22Rv1 (cell line): ENCODE measurements around the gene DUSP16.

ENCODE experiments used
- H3K27ac ChIP-seq: fragments of 450-650 bp; 2 replicates; pipeline ENCODE4 v1.5.1; 2017
- ZFX ChIP-seq: fragments of 450-650 bp; IDR thresholded peaks from 2 replicates; pipeline ENCODE4 v1.6.1; 2017; ENCODE audit warnings: antibody characterized with exemption, borderline replicate concordance
- TF ChIP-seq, protein P1 (sequence below): fragments of 450-650 bp; IDR thresholded peaks from 2 replicates; pipeline ENCODE4 v1.5.1; 2017; ENCODE audit warnings: mild to moderate bottlenecking

The DUSP16 gene

DNA sequence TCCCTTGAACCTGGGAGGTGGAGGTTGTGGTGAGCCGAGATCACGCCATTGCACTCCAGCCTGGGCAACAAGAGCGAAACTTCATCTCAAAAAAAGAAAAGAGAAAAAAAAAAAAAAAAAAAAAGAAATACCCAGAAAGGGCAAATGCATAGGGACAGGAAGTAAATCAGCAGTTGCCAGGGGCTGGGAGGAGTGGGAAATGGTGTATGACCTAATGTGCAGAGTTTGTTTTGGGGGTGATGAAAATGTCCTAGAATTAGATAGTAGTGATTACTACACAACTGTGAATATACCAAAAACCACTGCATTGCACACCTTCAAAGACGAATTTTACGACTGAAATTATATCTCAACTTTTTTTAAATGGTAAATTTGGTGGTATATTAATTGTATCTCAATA, 20.4 kb downstream of the DUSP16 start:
- TF ChIP-seq, protein P1, sequence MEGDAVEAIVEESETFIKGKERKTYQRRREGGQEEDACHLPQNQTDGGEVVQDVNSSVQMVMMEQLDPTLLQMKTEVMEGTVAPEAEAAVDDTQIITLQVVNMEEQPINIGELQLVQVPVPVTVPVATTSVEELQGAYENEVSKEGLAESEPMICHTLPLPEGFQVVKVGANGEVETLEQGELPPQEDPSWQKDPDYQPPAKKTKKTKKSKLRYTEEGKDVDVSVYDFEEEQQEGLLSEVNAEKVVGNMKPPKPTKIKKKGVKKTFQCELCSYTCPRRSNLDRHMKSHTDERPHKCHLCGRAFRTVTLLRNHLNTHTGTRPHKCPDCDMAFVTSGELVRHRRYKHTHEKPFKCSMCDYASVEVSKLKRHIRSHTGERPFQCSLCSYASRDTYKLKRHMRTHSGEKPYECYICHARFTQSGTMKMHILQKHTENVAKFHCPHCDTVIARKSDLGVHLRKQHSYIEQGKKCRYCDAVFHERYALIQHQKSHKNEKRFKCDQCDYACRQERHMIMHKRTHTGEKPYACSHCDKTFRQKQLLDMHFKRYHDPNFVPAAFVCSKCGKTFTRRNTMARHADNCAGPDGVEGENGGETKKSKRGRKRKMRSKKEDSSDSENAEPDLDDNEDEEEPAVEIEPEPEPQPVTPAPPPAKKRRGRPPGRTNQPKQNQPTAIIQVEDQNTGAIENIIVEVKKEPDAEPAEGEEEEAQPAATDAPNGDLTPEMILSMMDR = no peak
- no peak for TF ChIP-seq ZFX
- no peak overlapping the region for H3K27ac ChIP-seq

DNA sequence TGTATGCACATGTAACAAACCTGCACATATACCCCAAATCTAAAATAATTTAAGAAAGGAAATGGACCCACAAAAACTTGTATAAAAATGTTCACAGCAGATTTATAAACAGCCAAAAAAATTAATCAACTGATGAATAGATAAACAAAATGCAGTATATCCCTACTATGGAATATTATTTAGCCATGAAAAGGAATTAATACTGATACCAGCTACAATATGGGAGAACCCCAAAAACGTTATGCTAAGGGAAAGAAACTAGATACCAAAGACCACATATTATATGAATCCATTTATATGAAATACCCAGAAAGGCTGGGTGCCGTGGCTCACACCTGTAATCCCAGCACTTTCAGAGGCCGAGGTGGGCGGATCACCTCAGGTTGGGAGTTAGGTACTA, 20.9 kb downstream of the DUSP16 start:
- no peak overlapping the region for H3K27ac ChIP-seq
- TF ChIP-seq ZFX = no peak
- TF ChIP-seq, protein P1 = no peak

DNA sequence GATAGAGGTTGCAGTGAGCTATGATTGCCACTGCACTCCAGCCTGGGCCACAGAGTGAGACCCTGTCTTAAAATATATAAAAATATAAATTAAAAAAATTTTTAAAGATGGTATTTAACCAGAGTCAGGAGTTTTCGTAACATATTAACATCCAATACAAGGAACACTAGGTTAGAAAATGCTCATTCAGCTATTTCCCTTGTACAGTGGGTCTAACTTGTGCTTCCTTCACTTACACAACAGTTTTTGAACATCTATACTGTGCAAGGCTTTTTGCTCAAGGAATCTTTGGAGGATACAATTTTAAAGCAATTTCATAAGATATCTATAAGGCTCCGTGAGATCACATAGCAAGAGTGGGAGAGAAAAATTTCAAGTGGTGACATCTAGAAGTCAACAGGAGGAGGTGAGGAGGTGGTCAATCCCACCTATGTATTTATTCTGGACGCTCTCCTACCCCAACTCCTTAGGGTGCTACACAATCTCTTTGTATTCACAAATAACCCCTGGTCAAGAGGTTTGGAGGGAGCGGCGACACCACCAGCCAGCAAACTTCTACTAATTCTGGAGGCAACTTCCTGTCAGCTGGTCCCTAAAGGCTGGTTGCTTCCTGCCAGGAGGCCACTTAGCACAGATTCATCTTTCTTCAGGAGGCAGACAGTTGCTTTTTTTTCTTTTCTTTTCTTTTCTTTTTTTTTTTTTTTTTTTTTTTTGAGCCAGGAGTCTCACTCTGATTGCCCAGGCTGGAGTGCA, 22.2 kb downstream of the DUSP16 start:
- H3K27ac ChIP-seq = no peak overlapping the region
- TF ChIP-seq ZFX = no peak
- TF ChIP-seq, protein P1 = no peak

DNA sequence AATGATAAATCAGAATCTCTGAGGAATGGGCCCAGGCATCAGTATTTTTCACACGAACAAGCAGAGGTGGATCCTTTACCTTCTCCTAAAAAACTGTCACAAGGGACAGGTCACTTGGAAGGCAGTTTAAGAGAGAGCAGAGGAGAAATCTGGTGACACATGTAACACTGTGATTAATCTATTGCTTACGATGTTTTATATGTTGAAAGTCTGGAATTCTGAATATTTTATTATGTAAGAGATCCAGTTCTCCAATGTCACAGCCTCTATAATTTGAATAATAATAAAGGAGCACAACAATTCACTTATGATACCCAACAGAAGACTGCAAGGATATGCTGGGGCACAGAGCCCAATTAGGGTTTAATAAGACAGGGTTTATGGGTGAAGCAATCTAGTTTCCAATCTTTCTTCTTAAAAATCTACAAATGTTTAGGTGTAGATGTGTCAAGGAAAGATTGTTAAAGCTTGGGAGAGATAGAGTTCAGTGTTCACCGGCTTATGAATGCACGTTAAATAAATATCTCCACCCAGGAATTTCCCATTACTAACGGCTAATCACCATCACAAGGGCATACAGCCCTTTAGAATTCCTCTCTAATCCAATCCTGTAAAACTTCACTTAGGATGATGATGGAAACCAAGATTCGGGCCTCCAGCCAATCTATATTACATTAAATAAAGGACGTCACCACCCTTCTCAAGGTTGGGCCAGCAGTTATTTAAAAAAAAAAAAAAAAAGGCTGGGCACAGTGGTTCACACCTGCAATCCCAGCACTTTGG, 23.4 kb downstream of the DUSP16 start:
- H3K27ac ChIP-seq = no peak overlapping the region
- no peak for TF ChIP-seq ZFX
- TF ChIP-seq, protein P1 = no peak

DNA sequence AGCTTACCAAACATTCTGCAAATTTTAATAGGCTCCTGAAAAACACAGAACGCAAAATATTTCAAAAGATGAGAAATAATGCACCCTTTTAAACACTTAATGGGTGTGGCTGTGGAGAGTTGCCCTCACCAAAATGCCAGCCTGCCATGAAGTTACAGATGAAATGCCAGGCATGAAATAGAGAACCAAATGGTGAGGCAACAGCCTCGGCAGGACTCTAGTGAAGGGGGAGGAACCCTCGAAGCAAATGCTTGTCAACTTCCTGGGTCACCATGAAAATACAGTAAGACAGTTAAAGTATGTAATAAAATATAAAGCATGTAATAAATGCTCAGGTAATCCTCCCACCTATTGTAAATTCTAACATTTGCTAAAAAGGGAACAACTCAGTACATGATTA, 24.1 kb downstream of the DUSP16 start:
- H3K27ac ChIP-seq = no peak overlapping the region
- no peak for TF ChIP-seq ZFX
- TF ChIP-seq, protein P1 = no peak

DNA sequence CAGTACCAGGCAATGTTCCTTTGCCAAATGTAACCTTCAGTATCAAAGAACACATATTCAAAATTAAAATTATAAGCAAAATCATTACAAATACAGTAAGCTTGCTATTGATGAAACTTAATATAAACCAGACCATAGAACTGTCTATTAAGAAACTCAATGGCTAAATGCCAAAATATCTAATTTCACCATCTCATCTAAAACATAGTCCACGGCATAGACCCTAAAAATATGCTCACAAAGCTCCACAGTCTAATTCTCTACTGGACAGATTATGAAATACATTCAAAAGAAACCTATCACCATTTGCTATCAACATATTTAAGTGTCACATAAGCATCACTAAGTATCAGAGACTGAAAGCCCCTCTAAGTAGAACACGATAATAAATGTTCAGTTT, 25.2 kb downstream of the DUSP16 start:
- TF ChIP-seq, protein P1 = no peak
- TF ChIP-seq ZFX = no peak
- no peak overlapping the region for H3K27ac ChIP-seq

DNA sequence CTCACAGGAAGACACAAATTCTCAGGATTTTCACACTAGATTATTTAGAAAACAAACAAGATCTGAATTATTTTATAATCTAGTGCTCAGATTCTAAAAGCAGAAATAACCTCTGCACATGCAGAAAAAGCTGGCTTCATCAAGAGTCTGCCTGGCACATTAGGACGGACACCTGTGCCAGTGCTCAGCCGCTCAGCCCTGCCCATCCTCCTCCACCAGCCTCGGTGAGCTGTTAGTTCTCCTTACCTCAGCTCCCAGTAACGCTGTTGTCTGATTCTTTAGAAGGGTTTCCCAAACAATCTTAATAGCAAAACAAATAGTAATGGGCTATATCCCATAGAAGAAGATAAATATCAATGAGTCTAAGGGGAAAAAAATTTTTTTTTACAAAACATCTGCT, 27.7 kb downstream of the DUSP16 start:
- no peak overlapping the region for H3K27ac ChIP-seq
- TF ChIP-seq ZFX = no peak
- TF ChIP-seq, protein P1 = no peak
